ENCODE measurements around the gene PMEPA1.
"Not testable (repeated sequence)": the region's sequence is repeated elsewhere in the genome, so short reads cannot be mapped to it uniquely, and the experiment has no call there.

Gene PMEPA1

DNA sequence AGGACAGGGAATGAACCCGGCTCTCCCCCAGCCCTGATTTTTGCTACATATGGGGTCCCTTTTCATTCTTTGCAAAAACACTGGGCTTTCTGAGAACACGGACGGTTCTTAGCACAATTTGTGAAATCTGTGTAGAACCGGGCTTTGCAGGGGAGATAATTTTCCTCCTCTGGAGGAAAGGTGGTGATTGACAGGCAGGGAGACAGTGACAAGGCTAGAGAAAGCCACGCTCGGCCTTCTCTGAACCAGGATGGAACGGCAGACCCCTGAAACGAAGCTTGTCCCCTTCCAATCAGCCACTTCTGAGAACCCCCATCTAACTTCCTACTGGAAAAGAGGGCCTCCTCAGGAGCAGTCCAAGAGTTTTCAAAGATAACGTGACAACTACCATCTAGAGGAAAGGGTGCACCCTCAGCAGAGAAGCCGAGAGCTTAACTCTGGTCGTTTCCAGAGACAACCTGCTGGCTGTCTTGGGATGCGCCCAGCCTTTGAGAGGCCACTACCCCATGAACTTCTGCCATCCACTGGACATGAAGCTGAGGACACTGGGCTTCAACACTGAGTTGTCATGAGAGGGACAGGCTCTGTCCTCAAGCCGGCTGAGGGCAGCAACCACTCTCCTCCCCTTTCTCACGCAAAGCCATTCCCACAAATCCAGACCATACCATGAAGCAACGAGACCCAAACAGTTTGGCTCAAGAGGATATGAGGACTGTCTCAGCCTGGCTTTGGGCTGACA is 60.8 kb downstream of the PMEPA1 start:
- no peak for DNase-seq

GRCh38 chr20:57647933-57648785 is 61.7 kb downstream of the PMEPA1 start:
- no peak for DNase-seq

DNA sequence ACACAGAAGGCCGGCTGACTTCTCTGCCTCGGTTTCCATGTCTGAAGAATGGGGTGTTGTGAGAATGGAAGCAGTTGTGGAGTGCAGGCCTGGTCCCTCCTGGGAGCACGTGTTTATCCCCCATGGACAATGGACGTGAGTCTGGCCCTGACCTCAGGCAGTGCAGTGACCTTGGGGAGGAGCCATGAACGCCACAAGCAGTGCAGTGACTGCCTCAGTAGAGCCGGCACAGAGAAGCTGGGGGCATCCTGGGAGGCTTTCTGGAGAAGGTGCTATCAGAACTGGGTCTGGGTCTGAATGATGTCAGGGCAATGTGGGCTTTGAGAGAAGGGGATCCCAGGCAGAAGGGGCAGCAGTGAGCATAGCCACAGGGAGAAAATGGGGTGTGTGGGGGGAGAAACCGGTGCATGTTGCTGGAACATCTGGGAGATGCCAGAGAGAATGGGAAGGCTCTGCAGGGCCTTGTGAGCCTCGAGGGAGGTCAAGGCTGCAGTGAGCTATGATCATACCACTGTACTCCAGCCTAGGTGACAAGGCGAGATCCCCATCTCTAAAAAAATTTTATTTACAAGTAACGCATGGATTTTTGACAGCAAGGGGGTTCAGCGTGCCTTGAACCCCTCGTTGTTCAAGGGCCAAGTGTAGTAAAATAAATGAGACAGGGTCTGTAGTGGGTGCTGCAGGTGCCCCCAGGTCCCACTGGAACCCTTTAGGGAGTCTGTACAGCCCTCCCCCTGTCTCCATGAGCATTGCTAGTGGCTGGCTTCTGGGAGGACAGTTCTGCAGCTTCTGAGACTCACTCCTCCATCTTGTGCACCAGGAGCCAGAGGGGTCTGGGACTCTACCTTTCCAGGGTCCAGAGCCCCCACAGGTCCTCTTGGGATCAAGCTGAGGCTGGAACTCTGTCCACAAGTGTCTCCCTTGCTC is 62.5 kb downstream of the PMEPA1 start:
- no peak for DNase-seq

DNA sequence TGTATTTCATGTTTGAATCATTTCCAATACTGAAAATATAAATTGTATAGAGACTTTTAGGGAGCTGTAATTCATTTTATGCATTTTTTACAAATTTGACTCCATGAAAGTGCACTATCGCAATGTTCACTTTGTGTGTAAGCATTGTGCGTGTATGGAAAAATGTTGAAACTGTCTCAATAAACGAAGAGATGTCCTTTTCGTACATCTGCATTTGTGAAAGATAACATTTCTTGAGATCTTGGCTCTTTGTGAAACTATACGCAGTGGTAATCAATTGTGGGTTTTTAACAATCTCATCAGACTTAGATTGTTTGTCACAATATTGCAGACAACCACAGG is 70.9 kb downstream of the PMEPA1 start:
- DNase-seq = no peak

DNA sequence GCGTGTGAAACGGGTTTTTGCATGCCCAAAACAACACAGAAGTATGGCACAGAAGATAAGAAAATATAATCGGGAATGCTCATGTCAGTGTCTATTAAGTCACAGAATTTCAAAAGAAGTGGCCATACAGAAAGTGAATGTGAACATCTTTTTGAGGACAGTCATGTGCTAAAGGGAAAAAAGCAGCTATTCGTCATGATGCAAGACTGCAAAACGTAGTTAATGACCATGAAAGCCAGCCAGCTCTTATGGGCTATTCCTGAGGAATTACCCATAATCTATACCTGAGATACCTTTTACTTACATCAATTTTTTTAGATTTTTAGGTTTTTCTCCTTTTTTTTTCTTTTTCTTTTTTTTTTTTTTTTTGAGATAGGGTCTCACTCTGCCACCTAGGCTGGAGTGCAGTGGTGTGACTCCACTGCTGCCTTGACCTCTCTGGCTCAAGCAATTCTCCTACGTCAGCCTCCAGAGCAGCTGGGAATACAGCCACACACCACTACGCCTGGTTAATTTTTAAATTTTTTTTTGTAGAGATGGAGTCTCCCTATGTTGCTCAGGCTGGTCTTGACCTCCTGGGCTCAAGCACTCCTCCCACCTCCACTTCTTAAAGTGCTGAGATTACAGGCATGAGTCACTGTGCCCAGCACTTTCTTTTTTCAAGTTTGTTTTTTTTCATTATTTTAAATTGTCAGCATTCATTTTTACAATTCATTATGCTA is 71.5 kb downstream of the PMEPA1 start:
- no peak for DNase-seq

DNA sequence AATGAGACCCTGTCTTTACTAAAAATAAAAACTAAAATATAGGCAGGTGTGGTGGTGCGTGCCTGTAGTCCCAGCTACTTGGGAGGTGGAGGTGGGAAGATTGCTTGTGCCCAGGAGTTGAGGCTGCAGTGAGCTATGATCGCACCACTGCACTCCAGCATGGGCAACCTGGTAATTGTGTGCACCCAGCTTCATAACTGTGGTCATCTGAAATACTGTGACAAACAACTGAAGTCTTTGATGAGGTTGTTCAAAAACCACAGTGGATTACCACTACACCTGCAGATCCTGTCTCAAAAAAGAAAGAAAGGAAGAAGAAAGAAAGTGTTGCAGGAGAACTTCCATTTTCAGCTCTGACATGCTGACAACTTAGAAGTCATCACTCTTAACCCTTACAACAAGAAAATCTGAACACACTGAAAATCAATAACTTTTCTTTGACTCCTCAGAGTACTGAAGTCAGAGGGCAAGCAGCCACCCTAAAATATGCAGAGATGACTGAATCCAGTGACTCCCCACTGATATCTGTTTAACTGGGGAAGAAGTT is 75.8 kb downstream of the PMEPA1 start:
- no peak for DNase-seq

- DNase-seq = no peak
These were observed 77.5 kb downstream of the PMEPA1 start for GRCh38 chr20:57632286-57632685.

- no peak for DNase-seq
These were observed 79.8 kb downstream of the PMEPA1 start for GRCh38 chr20:57630061-57630460.

DNA sequence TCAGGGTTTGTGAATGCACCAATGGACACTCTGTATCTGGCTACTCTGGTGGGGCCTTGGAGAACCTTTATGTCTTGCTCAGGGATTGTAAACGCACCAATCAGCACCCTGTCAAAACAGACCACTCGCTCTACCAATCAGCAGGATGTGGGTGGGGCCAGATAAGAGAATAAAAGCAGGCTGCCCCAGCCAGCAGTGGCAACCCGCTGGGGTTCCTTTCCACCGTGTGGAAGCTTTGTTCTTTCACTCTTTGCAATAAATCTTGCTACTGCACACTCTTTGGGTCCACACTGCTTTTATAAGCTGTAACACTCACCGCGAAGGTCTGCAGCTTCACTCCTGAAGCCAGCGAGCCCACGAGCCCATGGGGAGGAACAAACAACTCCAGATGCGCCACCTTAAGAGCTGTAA is 80.3 kb downstream of the PMEPA1 start:
- not testable (repeated sequence) for DNase-seq

- not testable (repeated sequence) for DNase-seq
These were observed 80.9 kb downstream of the PMEPA1 start for GRCh38 chr20:57628962-57629308.

GRCh38 chr20:57628047-57628961 is 81.5 kb downstream of the PMEPA1 start:
- no peak for DNase-seq

DNA sequence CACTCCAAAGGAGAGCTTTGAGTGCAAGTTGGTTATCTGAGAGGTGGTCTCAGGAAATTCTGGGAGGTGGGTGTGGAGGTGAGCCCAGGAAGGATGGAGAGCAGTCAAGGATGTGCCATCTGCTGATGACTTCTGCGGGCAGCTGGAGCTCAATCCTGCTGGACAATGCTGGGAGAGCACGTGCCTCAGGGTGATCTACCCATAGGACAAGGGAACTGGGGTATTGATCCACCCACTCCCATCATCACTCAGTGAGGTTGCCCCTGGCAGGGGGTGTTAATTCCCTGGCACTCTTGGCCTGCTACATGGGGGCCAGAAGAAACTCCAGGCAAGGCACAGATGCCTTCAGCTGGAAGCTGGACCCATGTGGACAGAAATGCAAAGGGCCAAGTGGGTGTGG is 82.5 kb downstream of the PMEPA1 start:
- no peak for DNase-seq

DNA sequence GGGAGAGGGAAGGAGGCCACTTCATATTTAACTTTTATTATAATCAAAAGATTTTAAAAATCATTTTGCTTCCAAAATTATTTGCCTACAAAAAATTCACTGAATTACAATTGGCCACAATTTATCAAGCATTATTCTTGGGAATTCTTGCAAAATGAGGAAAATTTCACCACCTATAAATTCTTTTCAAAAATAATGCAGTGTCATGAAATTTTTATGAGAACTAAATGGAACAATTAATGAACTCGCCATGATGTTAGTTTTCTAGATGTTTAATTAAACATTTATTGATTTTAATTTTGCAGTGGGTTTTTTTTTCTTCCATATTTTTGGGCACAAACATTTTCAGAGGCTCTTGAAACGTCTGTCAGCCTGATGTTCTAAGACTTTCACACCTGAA is 83.8 kb downstream of the PMEPA1 start:
- DNase-seq = no peak

DNA sequence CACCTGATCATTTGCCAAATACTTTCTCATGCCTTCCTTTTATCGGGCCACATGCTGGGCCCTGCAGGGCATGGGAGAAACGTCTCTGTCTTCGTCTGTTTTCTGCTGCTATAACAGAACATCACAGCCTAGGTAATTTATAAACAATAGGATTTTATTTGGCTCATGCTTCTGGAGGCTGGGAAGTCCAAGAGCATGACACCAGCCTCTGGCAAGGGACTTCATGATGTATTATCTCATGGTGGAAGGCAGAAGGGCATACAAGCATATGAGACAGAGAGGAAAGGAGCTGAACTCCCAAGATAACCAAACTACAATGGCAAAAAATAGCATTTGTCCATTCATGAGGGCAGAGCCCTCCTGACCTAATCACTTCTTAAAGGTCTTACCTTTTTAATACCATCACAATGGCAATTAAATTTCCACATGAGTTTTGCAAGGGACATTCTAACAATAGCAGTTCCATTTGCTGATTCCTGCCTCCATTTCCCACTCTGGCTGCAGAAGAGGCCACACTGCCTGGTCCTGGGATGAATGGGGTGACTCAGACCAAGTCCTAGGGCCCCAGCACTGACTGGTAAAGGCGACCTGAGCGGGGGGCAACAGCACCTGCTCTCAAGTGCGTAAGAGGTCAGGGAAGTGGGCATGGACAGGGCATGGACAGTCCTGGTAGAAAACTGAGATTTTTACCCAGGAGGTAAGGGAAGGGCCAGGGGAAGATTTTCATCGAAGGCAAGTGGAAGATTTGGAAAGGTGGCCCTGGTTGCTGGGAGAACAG is 84.4 kb downstream of the PMEPA1 start:
- no peak for DNase-seq

- DNase-seq = no peak
These were observed 85.7 kb downstream of the PMEPA1 start for GRCh38 chr20:57624124-57624523.

GRCh38 chr20:57622579-57623381 is 87.0 kb downstream of the PMEPA1 start:
- DNase-seq = peak; percentile 35

- no peak for DNase-seq
These were observed 87.6 kb downstream of the PMEPA1 start for GRCh38 chr20:57622201-57622570.

GRCh38 chr20:57621421-57622200 is 88.2 kb downstream of the PMEPA1 start:
- DNase-seq = no peak

- no peak for DNase-seq
These were observed 88.8 kb downstream of the PMEPA1 start for GRCh38 chr20:57620999-57621398.

Measured in DMS79 treated with DMSO at 0.1 percent for 48 hours (cell line).